Amniotic stem cell (primary cell): ENCODE measurements around the gene DMGDH.
"Not testable (repeated sequence)": the region's sequence is repeated elsewhere in the genome, so short reads cannot be mapped to it uniquely, and the experiment has no call there.

Experiments
- DNase-seq: peaks from one replicate; lab custom pipeline; 2025; lab: John Stamatoyannopoulos, UW

The DMGDH gene

GRCh38 chr5:79011219-79011836 lies 58.1 kb downstream of the DMGDH start:
- DNase-seq, result no peak

GRCh38 chr5:79008362-79008761 lies 61.1 kb downstream of the DMGDH start:
- DNase-seq, result no peak

GRCh38 chr5:79007872-79008271 lies 61.6 kb downstream of the DMGDH start:
- no peak for DNase-seq

- DNase-seq, result no peak
Observed at GRCh38 chr5:79005936-79006631, 63.4 kb downstream of the DMGDH start.

GRCh38 chr5:79005151-79005550 lies 64.3 kb downstream of the DMGDH start:
- DNase-seq, result no peak

- no peak for DNase-seq
Observed at GRCh38 chr5:79002374-79002773, 67.1 kb downstream of the DMGDH start.

- DNase-seq, result no peak
Observed at GRCh38 chr5:79001471-79001870, 68.0 kb downstream of the DMGDH start.

- DNase-seq, result no peak
Observed at GRCh38 chr5:78997090-78997489, 72.4 kb downstream of the DMGDH start.

- DNase-seq, result no peak
Observed at GRCh38 chr5:78995521-78996007, 73.9 kb downstream of the DMGDH start.

- no peak for DNase-seq
Observed at GRCh38 chr5:78993165-78993564, 76.3 kb downstream of the DMGDH start.

- no peak for DNase-seq
Observed at GRCh38 chr5:78992146-78992545, 77.3 kb downstream of the DMGDH start.

GRCh38 chr5:78989080-78989479 lies 80.4 kb downstream of the DMGDH start:
- no peak for DNase-seq

GRCh38 chr5:78985725-78986223 lies 83.7 kb downstream of the DMGDH start:
- no peak for DNase-seq

- DNase-seq, result no peak
Observed at GRCh38 chr5:78985116-78985724, 84.3 kb downstream of the DMGDH start, which contains the start of gene ARSB. Gene ARSB, minus strand, starts transcription at chr5:78985310. Its CDS starts 62 bp downstream, at chr5:78985248.

GRCh38 chr5:78984439-78985115 lies 84.9 kb downstream of the DMGDH start:
- peak; percentile 85 for DNase-seq

GRCh38 chr5:78983601-78984438 lies 85.7 kb downstream of the DMGDH start:
- DNase-seq, result no peak

- DNase-seq, result not testable (repeated sequence)
Observed at GRCh38 chr5:78983194-78983593, 86.3 kb downstream of the DMGDH start.

GRCh38 chr5:78979909-78980308 lies 89.6 kb downstream of the DMGDH start:
- DNase-seq, result no peak

- no peak for DNase-seq
Observed at GRCh38 chr5:78979117-78979742, 90.2 kb downstream of the DMGDH start.

- DNase-seq, result no peak
Observed at GRCh38 chr5:78975035-78975434, 94.4 kb downstream of the DMGDH start.

- DNase-seq, result no peak
Observed at GRCh38 chr5:78974601-78975000, 94.9 kb downstream of the DMGDH start.
